Stimulated activated CD4-positive, alpha-beta T cell treated with anti-CD3 and anti-CD28 coated beads, Interleukin-2, amount 100 ng/mL, for 24 hours (primary cell): ENCODE measurements around the gene SIPA1L3.

ENCODE experiments used
- DNase-seq, 2 donors: peaks; one replicate each; pipeline ENCODE4 v3.0.0-alpha.2; 2020

The SIPA1L3 gene

GRCh38 chr19:37947778-37948177 is 40.8 kb downstream of the SIPA1L3 start:
- DNase-seq, result no peak

- DNase-seq, result no peak
Measured at GRCh38 chr19:37948362-37948761, 41.4 kb downstream of the SIPA1L3 start.

GRCh38 chr19:37950471-37951175 is 43.6 kb downstream of the SIPA1L3 start:
- DNase-seq, result no peak

- DNase-seq, result no peak
Measured at GRCh38 chr19:37951816-37952210, 44.8 kb downstream of the SIPA1L3 start.

GRCh38 chr19:37953171-37953917 is 46.3 kb downstream of the SIPA1L3 start:
- no peak for DNase-seq

- DNase-seq, result no peak
Measured at GRCh38 chr19:37953918-37954303, 46.9 kb downstream of the SIPA1L3 start.

GRCh38 chr19:37954421-37954874 is 47.4 kb downstream of the SIPA1L3 start:
- DNase-seq, result no peak

- DNase-seq, result no peak
Measured at GRCh38 chr19:37955986-37956385, 49.0 kb downstream of the SIPA1L3 start.

GRCh38 chr19:37957176-37957575 is 50.2 kb downstream of the SIPA1L3 start:
- no peak for DNase-seq

- DNase-seq, result no peak
Measured at GRCh38 chr19:37959665-37960114, 52.7 kb downstream of the SIPA1L3 start.

GRCh38 chr19:37961198-37961597 is 54.2 kb downstream of the SIPA1L3 start:
- no peak for DNase-seq

GRCh38 chr19:37963190-37963936 is 56.4 kb downstream of the SIPA1L3 start:
- no peak for DNase-seq

GRCh38 chr19:37964109-37964508 is 57.1 kb downstream of the SIPA1L3 start:
- no peak for DNase-seq

- no peak for DNase-seq
Measured at GRCh38 chr19:37966211-37966661, 59.2 kb downstream of the SIPA1L3 start.

- DNase-seq, result no peak
Measured at GRCh38 chr19:37966662-37967231, 59.7 kb downstream of the SIPA1L3 start.

- DNase-seq, result no peak
Measured at GRCh38 chr19:37969695-37970094, 62.7 kb downstream of the SIPA1L3 start.

GRCh38 chr19:37970699-37971098 is 63.7 kb downstream of the SIPA1L3 start:
- DNase-seq, result no peak

- DNase-seq, result no peak
Measured at GRCh38 chr19:37972803-37973202, 65.8 kb downstream of the SIPA1L3 start.

GRCh38 chr19:37973666-37974065 is 66.7 kb downstream of the SIPA1L3 start:
- no peak for DNase-seq

GRCh38 chr19:37975071-37975470 is 68.1 kb downstream of the SIPA1L3 start:
- no peak for DNase-seq

GRCh38 chr19:37975596-37976515 is 68.8 kb downstream of the SIPA1L3 start:
- DNase-seq, result no peak

- DNase-seq, result no peak
Measured at GRCh38 chr19:37977391-37977790, 70.4 kb downstream of the SIPA1L3 start.
